OCI-LY1 (cell line): Measurements from ENCODE around the gene TRMU.

ENCODE experiments used
- H2AFZ ChIP-seq: fragments of 200-600 bp; sonication (generic), shearing (Covaris generic); 2 replicates; pipeline ENCODE4 v1.6.0; 2014; ENCODE audit warnings: antibody characterized with exemption, mild to moderate bottlenecking, low read length
- H3F3A ChIP-seq: fragments of 200-600 bp; sonication (generic), shearing (Covaris generic); 2 replicates; pipeline ENCODE4 v1.6.0; 2014; ENCODE audit warnings: mild to moderate bottlenecking, antibody characterized with exemption, low read length, moderate library complexity; ENCODE audit not compliant: insufficient read depth
- H3K27ac ChIP-seq: fragments of 200-600 bp; sonication (generic); 2 replicates; pipeline ENCODE4 v1.5.1; 2014; ENCODE audit warnings: low read length, mixed run types, mild to moderate bottlenecking, low read depth; ENCODE audit not compliant: poor library complexity, severe bottlenecking
- H3K27me3 ChIP-seq: fragments of 200-600 bp; sonication (generic); 2 replicates; pipeline ENCODE4 v1.6.0; 2014; ENCODE audit warnings: antibody characterized with exemption, mild to moderate bottlenecking, low read length, moderate library complexity; ENCODE audit not compliant: insufficient read depth
- H3K36me3 ChIP-seq: fragments of 200-600 bp; sonication (generic); 2 replicates; pipeline ENCODE4 v1.6.1; 2014; ENCODE audit warnings: mild to moderate bottlenecking, antibody characterized with exemption, low read length, moderate library complexity, mixed read lengths; ENCODE audit not compliant: insufficient read depth
- H3K4me1 ChIP-seq: fragments of 200-600 bp; sonication (generic); 2 replicates; pipeline ENCODE4 v1.5.1; 2014; ENCODE audit warnings: mild to moderate bottlenecking, low read length, moderate library complexity; ENCODE audit not compliant: insufficient read depth, severe bottlenecking
- H3K4me2 ChIP-seq: fragments of 200-600 bp; sonication (generic), shearing (Covaris generic); 2 replicates; pipeline ENCODE4 v1.6.1; 2014; ENCODE audit warnings: low read length
- H3K4me3 ChIP-seq: fragments of 200-600 bp; sonication (generic); 2 replicates; pipeline ENCODE4 v1.5.1; 2014; ENCODE audit warnings: low read length, low read depth, mild to moderate bottlenecking, mixed read lengths; ENCODE audit not compliant: poor library complexity, severe bottlenecking
- H3K79me2 ChIP-seq: fragments of 200-600 bp; shearing (Covaris generic); 2 replicates; pipeline ENCODE4 v1.6.1; 2016; ENCODE audit warnings: mixed run types, low read length, mixed read lengths; ENCODE audit not compliant: insufficient read depth
- H3K9ac ChIP-seq: fragments of 200-600 bp; sonication (generic), shearing (Covaris generic); 2 replicates; pipeline ENCODE4 v1.6.1; 2014; ENCODE audit warnings: mild to moderate bottlenecking, low read length, mixed read lengths
- H3K9me2 ChIP-seq: fragments of 200-600 bp; sonication (generic), shearing (Covaris generic); 2 replicates; pipeline ENCODE4 v1.6.1; 2014; ENCODE audit warnings: low read depth, mild to moderate bottlenecking, low read length, mixed read lengths
- H3K9me3 ChIP-seq: fragments of 200-600 bp; shearing (Covaris generic); 2 replicates; pipeline ENCODE4 v1.6.1; 2014; ENCODE audit warnings: low read length, mixed read lengths
- H4K20me1 ChIP-seq: fragments of 200-600 bp; sonication (generic), shearing (Covaris generic); 2 replicates; pipeline ENCODE4 v1.6.0; 2016; ENCODE audit warnings: mild to moderate bottlenecking, low read length; ENCODE audit not compliant: insufficient read depth
- CTCF ChIP-seq: fragments of 200-600 bp; sonication (generic), shearing (Covaris generic); IDR thresholded peaks from 2 replicates; pipeline ENCODE4 v1.5.1; 2017; ENCODE audit warnings: mild to moderate bottlenecking, antibody characterized with exemption, low read length, moderate library complexity, mixed read lengths
- EZH2 ChIP-seq: fragments of 200-600 bp; sonication (generic), shearing (Covaris generic); IDR thresholded peaks from 2 replicates; pipeline ENCODE4 v1.8.0; 2017; ENCODE audit warnings: borderline replicate concordance, mixed run types, mild to moderate bottlenecking, antibody characterized with exemption, low read length, moderate library complexity, mixed read lengths

TRMU gene

GRCh38 chr22:46365166-46365624 lies 29.7 kb downstream of the TRMU start:
- H3K27ac ChIP-seq = no peak overlapping the region
- H3K36me3 ChIP-seq = no peaks in the 10 kb centered on the region; the same call in 1 of the 2 replicates
- peaks cover 30% of the 10 kb centered on the region for H3K4me1 ChIP-seq
- H3K9ac ChIP-seq = no peak overlapping the region
- H3K27me3 ChIP-seq = no peaks in the 10 kb centered on the region
- no peaks in the 10 kb centered on the region for H3F3A ChIP-seq
- H3K4me2 ChIP-seq = no peak overlapping the region
- no peaks in the 10 kb centered on the region for H3K9me2 ChIP-seq
- no peak for TF ChIP-seq CTCF
- TF ChIP-seq EZH2 = no peak
- no peaks in the 10 kb centered on the region for H4K20me1 ChIP-seq
- H2AFZ ChIP-seq = no peak overlapping the region
- H3K9me3 ChIP-seq = no peaks in the 10 kb centered on the region
- H3K79me2 ChIP-seq = no peaks in the 10 kb centered on the region
- H3K4me3 ChIP-seq = no peak overlapping the region

GRCh38 chr22:46366327-46366731 lies 30.8 kb downstream of the TRMU start:
- no peak for TF ChIP-seq EZH2
- no peak for TF ChIP-seq CTCF
- Histone ChIP-seq H4K20me1 (no peaks in the 10 kb centered on the region), H3K79me2 (no peaks in the 10 kb centered on the region), H3K9me2 (no peaks in the 10 kb centered on the region), H3K36me3 (no peaks in the 10 kb centered on the region; the same call in 1 of the 2 replicates), H3K27me3 (no peaks in the 10 kb centered on the region), H3K4me3 (no peak overlapping the region), H2AFZ (no peak overlapping the region), H3K9ac (no peak overlapping the region), H3K4me2 (no peak overlapping the region), H3K27ac (peak overlapping the region; percentile 41), H3K9me3 (no peaks in the 10 kb centered on the region), H3K4me1 (peaks cover 30% of the 10 kb centered on the region), H3F3A (no peaks in the 10 kb centered on the region)

- no peaks in the 10 kb centered on the region for H3F3A ChIP-seq
- H3K9me3 ChIP-seq = no peaks in the 10 kb centered on the region
- H3K4me1 ChIP-seq = peaks cover 26% of the 10 kb centered on the region
- H3K9ac ChIP-seq = no peak overlapping the region; the same call in 1 of the 2 replicates
- H2AFZ ChIP-seq = no peak overlapping the region
- no peaks in the 10 kb centered on the region for H4K20me1 ChIP-seq
- H3K79me2 ChIP-seq = no peaks in the 10 kb centered on the region
- H3K4me2 ChIP-seq = peak overlapping the region; percentile 46; the same call in 1 of the 2 replicates
- peak overlapping the region; percentile 21 for H3K4me3 ChIP-seq
- H3K27me3 ChIP-seq = no peaks in the 10 kb centered on the region
- no peaks in the 10 kb centered on the region for H3K9me2 ChIP-seq
- TF ChIP-seq CTCF = peak; percentile 33; the same call in 1 of the 2 replicates
- no peak for TF ChIP-seq EZH2
- H3K36me3 ChIP-seq = no peaks in the 10 kb centered on the region; the same call in 1 of the 2 replicates
- peak overlapping the region; percentile 53 for H3K27ac ChIP-seq
Measured at GRCh38 chr22:46366801-46367706, 31.5 kb downstream of the TRMU start.
